Activated naive CD4-positive, alpha-beta T cell (primary cell): ENCODE results near the gene CMYA5.
"Not testable (repeated sequence)": the region's sequence is repeated elsewhere in the genome, so short reads cannot be mapped to it uniquely, and the experiment has no call there.

Experiments
- DNase-seq, 4 experiments: peaks; one replicate each; lab custom pipeline; 2025; lab: John Stamatoyannopoulos, UW

Gene CMYA5

GRCh38 chr5:79689541-79690466 lies at the start of gene CMYA5:
TSS of gene CMYA5 (plus strand) at chr5:79689836. CDS start at chr5:79689908, 72 bp downstream.
- DNase-seq = no peak

GRCh38 chr5:79640571-79641055 lies 49.0 kb upstream of the CMYA5 start:
- no peak for DNase-seq

GRCh38 chr5:79641414-79641813 lies 48.2 kb upstream of the CMYA5 start:
- no peak for DNase-seq

GRCh38 chr5:79642210-79642609 lies 47.4 kb upstream of the CMYA5 start:
- no peak for DNase-seq

GRCh38 chr5:79653843-79654242 lies 35.8 kb upstream of the CMYA5 start:
- no peak for DNase-seq

GRCh38 chr5:79663212-79663611 lies 26.4 kb upstream of the CMYA5 start:
- DNase-seq = no peak

GRCh38 chr5:79666758-79667157 lies 22.9 kb upstream of the CMYA5 start:
- DNase-seq = no peak

GRCh38 chr5:79672392-79672791 lies 17.2 kb upstream of the CMYA5 start:
- DNase-seq = no peak

- not testable (repeated sequence) for DNase-seq
These were observed 13.3 kb upstream of the CMYA5 start for GRCh38 chr5:79676354-79676753.

- DNase-seq = not testable (repeated sequence)
These were observed 7.5 kb upstream of the CMYA5 start for GRCh38 chr5:79682102-79682501.

- no peak for DNase-seq
These were observed 4.9 kb upstream of the CMYA5 start for GRCh38 chr5:79684782-79685181.

- DNase-seq = no peak
These were observed 4.0 kb upstream of the CMYA5 start for GRCh38 chr5:79685627-79686026.

- DNase-seq = no peak
These were observed 2.8 kb upstream of the CMYA5 start for GRCh38 chr5:79686799-79687198.

GRCh38 chr5:79687889-79688288 lies 1.7 kb upstream of the CMYA5 start:
- no peak for DNase-seq

- no peak for DNase-seq
These were observed 1.4 kb downstream of the CMYA5 start for GRCh38 chr5:79691007-79691406.

- no peak for DNase-seq
These were observed 3.0 kb downstream of the CMYA5 start for GRCh38 chr5:79692596-79692995.

GRCh38 chr5:79694183-79694582 lies 4.5 kb downstream of the CMYA5 start:
- no peak for DNase-seq

GRCh38 chr5:79694652-79695051 lies 5.0 kb downstream of the CMYA5 start:
- DNase-seq = no peak

GRCh38 chr5:79695526-79695925 lies 5.9 kb downstream of the CMYA5 start:
- DNase-seq = no peak

- no peak for DNase-seq
These were observed 7.9 kb downstream of the CMYA5 start for GRCh38 chr5:79697222-79698170.

- no peak for DNase-seq
These were observed 10.2 kb downstream of the CMYA5 start for GRCh38 chr5:79699763-79700400.
